HFFc6 (cell line): ENCODE results near the gene WIZ. TPM values are rescaled to one million over a fixed set of nuclear protein-coding genes. Genes with fewer than 3 reads are reported as not detected.

Source experiments
- DNase-seq: peaks from one replicate; pipeline ENCODE4 v3.0.0-alpha.2; 2018
- H3K27ac Mint-ChIP-seq: 2 replicates; pipeline ENCODE4 v1.8.0; 2020; ENCODE audit warnings: mild to moderate bottlenecking, mixed read lengths
- H3K27me3 Mint-ChIP-seq: 2 replicates; pipeline ENCODE4 v1.8.0; 2021; ENCODE audit warnings: mild to moderate bottlenecking, moderate library complexity, mixed read lengths; ENCODE audit not compliant: insufficient read depth
- H3K36me3 Mint-ChIP-seq: 2 replicates; pipeline ENCODE4 v1.8.0; 2021; ENCODE audit warnings: low read depth, mixed read lengths
- H3K4me1 Mint-ChIP-seq: 2 replicates; pipeline ENCODE4 v1.8.0; 2020; ENCODE audit warnings: low read depth, mixed read lengths
- H3K4me3 Mint-ChIP-seq: 2 replicates; pipeline ENCODE4 v1.8.0; 2020; ENCODE audit warnings: mild to moderate bottlenecking, moderate library complexity, mixed read lengths
- H3K9me3 Mint-ChIP-seq: 2 replicates; pipeline ENCODE4 v1.8.0; 2020; ENCODE audit warnings: mild to moderate bottlenecking, mixed read lengths
- CTCF ChIP-seq: fragments of 200-600 bp; sonication (generic); IDR thresholded peaks from 2 replicates; pipeline ENCODE4 v1.5.0; 2021; ENCODE audit warnings: antibody characterized with exemption, mild to moderate bottlenecking
- total RNA-seq, 6 experiments: library from RNA; stranded (reverse); fragmentation: NEBNext Ultra II Directional; extraction: Animal tissue kit (Norgen Biotek cat#: 25700); gene quantifications; 2 replicates in 1 of 6; 3 replicates in 5 of 6; pipeline ENCODE4 v1.2.3, GENCODE V29; 2021

WIZ gene
- total RNA-seq, 6 experiments from 2014 or later, result 39.3 to 54.3 (median 43.1) TPM

- H3K27me3 Mint-ChIP-seq, result peaks cover 5% of the 10 kb centered on the region
- TF ChIP-seq CTCF, result no peak
- H3K4me3 Mint-ChIP-seq, result no peak overlapping the region
- peaks cover 35% of the 10 kb centered on the region for H3K36me3 Mint-ChIP-seq
- no peak for DNase-seq
- H3K4me1 Mint-ChIP-seq, result peaks cover 32% of the 10 kb centered on the region
- H3K9me3 Mint-ChIP-seq, result no peaks in the 10 kb centered on the region; the same call in 1 of the 2 replicates
- H3K27ac Mint-ChIP-seq, result no peak overlapping the region
Observed at GRCh38 chr19:15421136-15421695, 28.5 kb downstream of the WIZ start.

- DNase-seq, result no peak
- H3K27me3 Mint-ChIP-seq, result peaks cover 6% of the 10 kb centered on the region
Observed at GRCh38 chr19:15419413-15420025, 30.2 kb downstream of the WIZ start.

GRCh38 chr19:15418579-15419412, 31.0 kb downstream of the WIZ start, which contains the start of gene AKAP8L:
TSS of gene AKAP8L (minus strand) at chr19:15418988. CDS start at chr19:15418923, 65 bp downstream.
- peak within 1 kb of the TSS; percentile 98 for H3K4me3 Mint-ChIP-seq
- peak; percentile 100 for DNase-seq
- peaks cover 6% of the 10 kb centered on the region for H3K27me3 Mint-ChIP-seq
- H3K36me3 Mint-ChIP-seq, result peaks cover 32% of the 10 kb centered on the region
- peak; percentile 79 for TF ChIP-seq CTCF
- H3K4me1 Mint-ChIP-seq, result peaks cover 36% of the 10 kb centered on the region
- H3K27ac Mint-ChIP-seq, result peak within 1 kb of the TSS; percentile 99
- no peaks in the 10 kb centered on the region; the same call in 1 of the 2 replicates for H3K9me3 Mint-ChIP-seq

More at GRCh38 chr19:15419413-15420025, 30.2 kb downstream of the WIZ start:
- H3K4me3 Mint-ChIP-seq, result peak overlapping the region; percentile 98
- H3K36me3 Mint-ChIP-seq, result peaks cover 33% of the 10 kb centered on the region
- peak; percentile 46 for TF ChIP-seq CTCF
- H3K9me3 Mint-ChIP-seq, result no peaks in the 10 kb centered on the region; the same call in 1 of the 2 replicates
- peaks cover 34% of the 10 kb centered on the region for H3K4me1 Mint-ChIP-seq
- H3K27ac Mint-ChIP-seq, result peak overlapping the region; percentile 99

- Mint-ChIP-seq H3K27ac (peak overlapping the region; percentile 99), H3K4me1 (peaks cover 40% of the 10 kb centered on the region), H3K36me3 (peaks cover 26% of the 10 kb centered on the region), H3K27me3 (peaks cover 6% of the 10 kb centered on the region), H3K4me3 (peak overlapping the region; percentile 98), H3K9me3 (no peaks in the 10 kb centered on the region)
- no peak for TF ChIP-seq CTCF
- no peak for DNase-seq
Observed at GRCh38 chr19:15418231-15418578, 31.6 kb downstream of the WIZ start.

GRCh38 chr19:15417699-15418098, 32.1 kb downstream of the WIZ start:
- H3K27me3 Mint-ChIP-seq, result peaks cover 6% of the 10 kb centered on the region
- H3K4me1 Mint-ChIP-seq, result peaks cover 43% of the 10 kb centered on the region
- peak overlapping the region; percentile 98 for H3K4me3 Mint-ChIP-seq
- H3K9me3 Mint-ChIP-seq, result no peaks in the 10 kb centered on the region
- no peak for TF ChIP-seq CTCF
- peak overlapping the region; percentile 99 for H3K27ac Mint-ChIP-seq
- H3K36me3 Mint-ChIP-seq, result peaks cover 21% of the 10 kb centered on the region
- DNase-seq, result no peak
